HEK293 (cell line): Measurements from ENCODE around the gene PLXNA3.

ENCODE experiments used
- BCL6B ChIP-seq: fragments of 450-650 bp; formaldehyde crosslinking; IDR thresholded peaks from 2 replicates; pipeline ENCODE4 v1.5.1; 2017; ENCODE audit warnings: missing biosample characterization, missing genetic modification characterization
- ELK4 ChIP-seq: IDR thresholded peaks from 2 replicates; pipeline ENCODE4 v1.6.1; 2011; ENCODE audit warnings: mild to moderate bottlenecking, low read depth, low read length, borderline replicate concordance
- GLI2 ChIP-seq: fragments of 450-650 bp; formaldehyde crosslinking; IDR thresholded peaks from 2 replicates; pipeline ENCODE4; 2017; ENCODE audit warnings: missing biosample characterization, missing genetic modification characterization, low read depth, borderline replicate concordance
- GLIS2 ChIP-seq: fragments of 450-650 bp; formaldehyde crosslinking; IDR thresholded peaks from 2 replicates; pipeline ENCODE4 v1.5.1; 2016; ENCODE audit warnings: missing biosample characterization, missing genetic modification characterization
- KLF9 ChIP-seq: fragments of 450-650 bp; formaldehyde crosslinking; IDR thresholded peaks from 2 replicates; pipeline ENCODE4 v1.5.1; 2016; ENCODE audit warnings: missing biosample characterization, missing genetic modification characterization, low read depth
- REPIN1 ChIP-seq: fragments of 450-650 bp; formaldehyde crosslinking; IDR thresholded peaks from 2 replicates; pipeline ENCODE4 v1.5.1; 2017; ENCODE audit warnings: missing biosample characterization, missing genetic modification characterization, low read depth
- YY1 ChIP-seq: fragments of 450-650 bp; formaldehyde crosslinking; IDR thresholded peaks from 2 replicates; pipeline ENCODE4 v1.5.1; 2018; ENCODE audit warnings: missing biosample characterization, missing genetic modification characterization
- ZBTB7A ChIP-seq: fragments of 450-650 bp; formaldehyde crosslinking; IDR thresholded peaks from 2 replicates; pipeline ENCODE4 v1.5.1; 2016; ENCODE audit warnings: low read depth, missing biosample characterization, missing genetic modification characterization
- ZBTB8A ChIP-seq: fragments of 450-650 bp; formaldehyde crosslinking; IDR thresholded peaks from 2 replicates; pipeline ENCODE4 v1.5.1; 2016; ENCODE audit warnings: missing biosample characterization, missing genetic modification characterization
- ZNF140 ChIP-seq: fragments of 450-650 bp; formaldehyde crosslinking; IDR thresholded peaks from 2 replicates; pipeline ENCODE4 v1.5.1; 2016; ENCODE audit warnings: missing biosample characterization, missing genetic modification characterization
- ZNF146 ChIP-seq: fragments of 450-650 bp; formaldehyde crosslinking; IDR thresholded peaks from 2 replicates; pipeline ENCODE4 v1.5.1; 2016; ENCODE audit warnings: missing biosample characterization, missing genetic modification characterization
- ZNF16 ChIP-seq: fragments of 450-650 bp; formaldehyde crosslinking; IDR thresholded peaks from 2 replicates; pipeline ENCODE4 v1.5.1; 2016; ENCODE audit warnings: low read depth, missing biosample characterization, missing genetic modification characterization
- ZNF169 ChIP-seq: fragments of 450-650 bp; formaldehyde crosslinking; IDR thresholded peaks from 2 replicates; pipeline ENCODE4 v1.5.1; 2016; ENCODE audit warnings: missing biosample characterization, missing genetic modification characterization
- ZNF18 ChIP-seq: fragments of 450-650 bp; formaldehyde crosslinking; IDR thresholded peaks from 2 replicates; pipeline ENCODE4 v1.5.1; 2016; ENCODE audit warnings: missing biosample characterization, missing genetic modification characterization
- ZNF2 ChIP-seq: fragments of 450-650 bp; formaldehyde crosslinking; IDR thresholded peaks from 2 replicates; pipeline ENCODE4 v1.5.1; 2016; ENCODE audit warnings: missing biosample characterization, missing genetic modification characterization
- ZNF239 ChIP-seq: fragments of 450-650 bp; formaldehyde crosslinking; IDR thresholded peaks from 2 replicates; pipeline ENCODE4 v1.5.1; 2016; ENCODE audit warnings: missing biosample characterization, missing genetic modification characterization
- ZNF274 ChIP-seq, 2 experiments: fragments of 200-500 bp in 1 of 2; fragments of 450-650 bp in 1 of 2; sonication (Bioruptor generic) in 1 of 2; formaldehyde crosslinking in 1 of 2; IDR thresholded peaks; 2 replicates each; pipeline versions ENCODE4 v1.5.1 to v1.6.1; 2014 to 2016; ENCODE audit warnings: borderline replicate concordance in 1 of 2, inconsistent platforms in 1 of 2, low read length in 1 of 2, missing biosample characterization in 1 of 2, missing genetic modification characterization in 1 of 2
- ZNF302 ChIP-seq: fragments of 450-650 bp; formaldehyde crosslinking; IDR thresholded peaks from 2 replicates; pipeline ENCODE4 v1.5.1; 2016; ENCODE audit warnings: missing biosample characterization, missing genetic modification characterization, low read depth
- ZNF341 ChIP-seq: fragments of 450-650 bp; formaldehyde crosslinking; IDR thresholded peaks from 2 replicates; pipeline ENCODE4; 2016; ENCODE audit warnings: low read depth, missing biosample characterization, missing genetic modification characterization
- ZNF362 ChIP-seq: fragments of 450-650 bp; formaldehyde crosslinking; IDR thresholded peaks from 2 replicates; pipeline ENCODE4 v1.5.1; 2016; ENCODE audit warnings: missing biosample characterization, missing genetic modification characterization
- ZNF433 ChIP-seq: fragments of 450-650 bp; formaldehyde crosslinking; IDR thresholded peaks from 2 replicates; pipeline ENCODE4 v1.5.1; 2016; ENCODE audit warnings: missing biosample characterization, missing genetic modification characterization, low read depth
- ZNF488 ChIP-seq: fragments of 450-650 bp; formaldehyde crosslinking; IDR thresholded peaks from 2 replicates; pipeline ENCODE4 v1.5.1; 2016; ENCODE audit warnings: missing biosample characterization, missing genetic modification characterization
- ZNF510 ChIP-seq: fragments of 450-650 bp; formaldehyde crosslinking; IDR thresholded peaks from 2 replicates; pipeline ENCODE4 v1.5.1; 2018; ENCODE audit warnings: mild to moderate bottlenecking, missing genetic modification characterization, missing biosample characterization; ENCODE audit not compliant: insufficient replicate concordance
- ZNF514 ChIP-seq: fragments of 450-650 bp; formaldehyde crosslinking; IDR thresholded peaks from 2 replicates; pipeline ENCODE4 v1.5.1; 2016; ENCODE audit warnings: missing biosample characterization, missing genetic modification characterization
- ZNF530 ChIP-seq: fragments of 450-650 bp; formaldehyde crosslinking; IDR thresholded peaks from 2 replicates; pipeline ENCODE4 v1.5.1; 2016; ENCODE audit warnings: low read depth, missing biosample characterization, missing genetic modification characterization
- ZNF544 ChIP-seq: fragments of 450-650 bp; formaldehyde crosslinking; IDR thresholded peaks from 2 replicates; pipeline ENCODE4 v1.5.0; 2017; ENCODE audit warnings: missing biosample characterization, missing genetic modification characterization
- ZNF548 ChIP-seq: fragments of 450-650 bp; formaldehyde crosslinking; IDR thresholded peaks from 2 replicates; pipeline ENCODE4 v1.5.1; 2016; ENCODE audit warnings: missing biosample characterization, missing genetic modification characterization
- ZNF555 ChIP-seq: fragments of 450-650 bp; formaldehyde crosslinking; conservative IDR thresholded peaks from 2 replicates; pipeline ENCODE4 v1.5.1; 2017; ENCODE audit warnings: missing biosample characterization, mild to moderate bottlenecking, missing genetic modification characterization, inconsistent platforms
- ZNF558 ChIP-seq: fragments of 450-650 bp; formaldehyde crosslinking; IDR thresholded peaks from 2 replicates; pipeline ENCODE4 v1.5.1; 2016; ENCODE audit warnings: missing biosample characterization, missing genetic modification characterization
- ZNF571 ChIP-seq: fragments of 450-650 bp; formaldehyde crosslinking; IDR thresholded peaks from 2 replicates; pipeline ENCODE4 v1.5.0; 2017; ENCODE audit warnings: missing biosample characterization, missing genetic modification characterization
- ZNF623 ChIP-seq: fragments of 450-650 bp; formaldehyde crosslinking; IDR thresholded peaks from 2 replicates; pipeline ENCODE4 v1.5.1; 2016; ENCODE audit warnings: missing biosample characterization, missing genetic modification characterization
- ZNF624 ChIP-seq: fragments of 450-650 bp; formaldehyde crosslinking; IDR thresholded peaks from 2 replicates; pipeline ENCODE4 v1.5.1; 2017; ENCODE audit warnings: missing biosample characterization, missing genetic modification characterization
- ZNF837 ChIP-seq: fragments of 450-650 bp; formaldehyde crosslinking; IDR thresholded peaks from 2 replicates; pipeline ENCODE4 v1.5.1; 2016; ENCODE audit warnings: missing biosample characterization, missing genetic modification characterization
- ZSCAN23 ChIP-seq: fragments of 450-650 bp; formaldehyde crosslinking; IDR thresholded peaks from 2 replicates; pipeline ENCODE4 v1.5.1; 2016; ENCODE audit warnings: missing biosample characterization, missing genetic modification characterization
- ZSCAN30 ChIP-seq: fragments of 450-650 bp; IDR thresholded peaks from 2 replicates; pipeline ENCODE4 v1.5.1; 2018; ENCODE audit warnings: missing biosample characterization, mild to moderate bottlenecking, missing genetic modification characterization, moderate library complexity

Gene PLXNA3

GRCh38 chrX:154428176-154429171, 29.6 kb upstream of the PLXNA3 start, which contains the start of gene ATP6AP1 (continued):
- TF ChIP-seq ZNF555 (tag by site-specific recombination) (no peak), ZNF514 (tag by site-specific recombination) (no peak), REPIN1 (no peak), ZNF510 (tag by site-specific recombination) (no peak), ZNF488 (no peak), ZNF341 (tag by site-specific recombination) (no peak), YY1 (tag by site-specific recombination) (peak; percentile 97), ZNF169 (tag by site-specific recombination) (no peak), BCL6B (tag by site-specific recombination) (no peak), ZBTB8A (tag by site-specific recombination) (peak; percentile 76), ZNF433 (tag by site-specific recombination) (no peak), GLIS2 (peak; percentile 74), ZNF274 (IDR thresholded peaks at IDR 0.05; ENCODE audit: low read length) (no peak), ZNF274 (tag by site-specific recombination; IDR thresholded peaks at IDR 0.05; ENCODE audit: borderline replicate concordance) (no peak), ZNF18 (tag by site-specific recombination) (no peak), ZNF548 (tag by site-specific recombination) (no peak), ZNF624 (no peak), ZSCAN30 (0 out of 2 replicates have a peak, but pooled peaks have one; percentile 35), ZNF16 (no peak), ZNF558 (tag by site-specific recombination) (no peak), ZNF146 (tag by site-specific recombination) (no peak), ZNF302 (tag by site-specific recombination) (no peak), ELK4 (no peak), ZNF530 (tag by site-specific recombination) (no peak), GLI2 (tag by site-specific recombination) (no peak), ZSCAN23 (no peak), ZNF140 (tag by site-specific recombination) (no peak), ZBTB7A (tag by site-specific recombination) (no peak), ZNF623 (tag by site-specific recombination) (no peak), ZNF239 (no peak), ZNF837 (tag by site-specific recombination) (no peak), ZNF2 (tag by site-specific recombination) (0 out of 2 replicates have a peak, but pooled peaks have one; percentile 57), ZNF362 (no peak), ZNF571 (tag by site-specific recombination) (no peak), KLF9 (tag by site-specific recombination) (peak; percentile 27; the same call in 1 of the 2 replicates), ZNF544 (tag by site-specific recombination) (no peak)
